Adipocyte (in vitro differentiated cells): Measurements from ENCODE around the gene WSB1.
A peak's percentile ranks its signal among the peaks of the same experiment; 100 is the strongest.
"Not testable (repeated sequence)": the region's sequence is repeated elsewhere in the genome, so short reads cannot be mapped to it uniquely, and the experiment has no call there.

Experiments
- DNase-seq: peaks from one replicate; pipeline ENCODE4 v3.0.0-alpha.2; 2015; ENCODE audit warnings: low read depth
- H3K27me3 ChIP-seq: replicated peaks from 2 replicates; pipeline ENCODE4 v1.7.0; 2013; ENCODE audit warnings: mild to moderate bottlenecking, low read length, moderate library complexity; ENCODE audit not compliant: control insufficient read depth, insufficient read depth
- H3K36me3 ChIP-seq: 2 replicates; pipeline ENCODE4 v1.7.0; 2013; ENCODE audit warnings: low read length, mild to moderate bottlenecking, moderate library complexity; ENCODE audit not compliant: control insufficient read depth, insufficient read depth, severe bottlenecking
- H3K4me1 ChIP-seq: 2 replicates; pipeline ENCODE4 v1.7.0; 2013; ENCODE audit warnings: mild to moderate bottlenecking, low read length, moderate library complexity; ENCODE audit not compliant: control insufficient read depth, insufficient read depth
- H3K4me3 ChIP-seq: 2 replicates; pipeline ENCODE4 v1.7.0; 2013; ENCODE audit warnings: mild to moderate bottlenecking, low read length, moderate library complexity
- H3K9ac ChIP-seq: 2 replicates; pipeline ENCODE4 v1.7.0; 2013; ENCODE audit warnings: mild to moderate bottlenecking, low read length, moderate library complexity
- H3K9me3 ChIP-seq: 2 replicates; pipeline ENCODE4 v1.7.0; 2013; ENCODE audit warnings: mild to moderate bottlenecking, low read length, moderate library complexity; ENCODE audit not compliant: control insufficient read depth

The WSB1 gene

DNA sequence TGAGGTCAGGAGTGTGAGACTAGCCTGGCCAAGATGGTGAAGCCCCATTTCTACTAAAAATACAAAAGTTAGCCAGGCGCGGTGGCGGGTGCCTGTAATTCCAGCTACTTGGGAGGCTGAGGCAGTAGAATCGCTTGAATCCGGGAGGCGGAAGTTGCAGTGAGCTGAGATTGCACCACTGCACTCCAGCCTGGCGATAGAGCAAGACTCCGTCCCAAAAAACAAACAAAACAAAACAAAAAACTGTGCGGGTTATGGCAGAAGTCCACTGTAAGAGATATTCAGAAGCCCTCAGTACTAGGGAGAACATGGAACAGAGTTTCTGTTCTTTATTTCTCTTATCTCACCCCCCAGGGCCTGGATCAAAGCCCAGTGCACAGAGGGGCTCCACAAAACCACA, 34.8 kb downstream of the WSB1 start:
- peaks cover 13% of the 10 kb centered on the region for H3K4me1 ChIP-seq
- H3K4me3 ChIP-seq, DNase-seq, H3K27me3 ChIP-seq, H3K9me3 ChIP-seq, H3K36me3 ChIP-seq, H3K9ac ChIP-seq: not testable (repeated sequence)

DNA sequence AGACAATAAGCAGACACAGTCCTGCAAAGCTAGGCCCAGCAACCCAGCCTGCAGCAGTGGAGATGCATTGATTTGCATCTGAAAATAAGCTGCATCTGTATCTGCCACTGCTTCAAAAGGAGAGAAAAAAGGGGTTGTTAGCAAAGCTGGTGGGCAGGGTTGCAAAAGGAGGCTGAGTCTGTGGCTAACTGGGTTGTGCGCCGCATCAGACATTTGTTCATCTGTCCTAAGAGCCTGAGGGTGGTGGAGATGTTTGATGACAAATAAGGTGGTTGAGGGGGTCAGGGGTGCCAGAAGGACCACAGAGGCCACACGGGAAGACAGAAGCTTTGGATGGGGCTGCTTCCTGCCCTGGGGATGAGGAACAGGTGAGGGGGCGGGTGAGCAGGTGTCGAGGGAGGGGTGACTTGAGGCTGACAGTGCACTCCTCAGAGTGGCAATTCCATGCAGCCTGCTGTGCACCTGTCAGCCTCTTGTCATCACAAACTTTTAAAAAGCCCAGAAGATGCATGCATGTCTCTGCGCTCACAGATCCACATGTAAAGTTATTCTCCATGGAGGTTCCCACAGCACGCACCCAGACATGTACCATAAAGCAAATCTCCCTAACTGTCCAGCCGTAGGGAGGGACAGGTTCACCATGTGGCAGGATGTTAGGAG, 35.4 kb downstream of the WSB1 start:
- no peak overlapping the region for H3K9ac ChIP-seq
- no peaks in the 10 kb centered on the region for H3K36me3 ChIP-seq
- H3K27me3 ChIP-seq: no peaks in the 10 kb centered on the region
- no peak for DNase-seq
- no peak overlapping the region for H3K4me3 ChIP-seq
- H3K4me1 ChIP-seq: peaks cover 11% of the 10 kb centered on the region
- H3K9me3 ChIP-seq: no peaks in the 10 kb centered on the region

DNA sequence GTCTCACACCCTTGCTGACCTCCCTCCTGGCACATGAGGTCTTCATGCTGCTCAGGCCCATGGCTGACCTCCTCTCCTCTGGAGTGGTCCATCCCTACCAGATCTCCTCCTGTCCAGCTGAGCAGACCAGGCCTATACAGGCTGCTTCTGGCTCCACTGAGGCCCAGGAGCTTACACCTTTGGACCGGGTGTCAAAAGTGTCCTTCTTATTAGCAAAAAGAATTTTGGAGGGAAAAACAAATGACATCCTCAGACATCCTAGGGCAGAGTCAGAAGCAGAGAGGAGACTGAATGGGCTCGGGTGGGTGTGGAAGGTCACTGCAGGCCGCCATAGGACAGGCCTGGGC, 38.1 kb downstream of the WSB1 start:
- Histone ChIP-seq H3K9me3 (no peaks in the 10 kb centered on the region), H3K4me3 (no peak overlapping the region), H3K36me3 (no peaks in the 10 kb centered on the region), H3K9ac (no peak overlapping the region), H3K4me1 (peaks cover 11% of the 10 kb centered on the region), H3K27me3 (no peaks in the 10 kb centered on the region)
- DNase-seq: no peak

DNA sequence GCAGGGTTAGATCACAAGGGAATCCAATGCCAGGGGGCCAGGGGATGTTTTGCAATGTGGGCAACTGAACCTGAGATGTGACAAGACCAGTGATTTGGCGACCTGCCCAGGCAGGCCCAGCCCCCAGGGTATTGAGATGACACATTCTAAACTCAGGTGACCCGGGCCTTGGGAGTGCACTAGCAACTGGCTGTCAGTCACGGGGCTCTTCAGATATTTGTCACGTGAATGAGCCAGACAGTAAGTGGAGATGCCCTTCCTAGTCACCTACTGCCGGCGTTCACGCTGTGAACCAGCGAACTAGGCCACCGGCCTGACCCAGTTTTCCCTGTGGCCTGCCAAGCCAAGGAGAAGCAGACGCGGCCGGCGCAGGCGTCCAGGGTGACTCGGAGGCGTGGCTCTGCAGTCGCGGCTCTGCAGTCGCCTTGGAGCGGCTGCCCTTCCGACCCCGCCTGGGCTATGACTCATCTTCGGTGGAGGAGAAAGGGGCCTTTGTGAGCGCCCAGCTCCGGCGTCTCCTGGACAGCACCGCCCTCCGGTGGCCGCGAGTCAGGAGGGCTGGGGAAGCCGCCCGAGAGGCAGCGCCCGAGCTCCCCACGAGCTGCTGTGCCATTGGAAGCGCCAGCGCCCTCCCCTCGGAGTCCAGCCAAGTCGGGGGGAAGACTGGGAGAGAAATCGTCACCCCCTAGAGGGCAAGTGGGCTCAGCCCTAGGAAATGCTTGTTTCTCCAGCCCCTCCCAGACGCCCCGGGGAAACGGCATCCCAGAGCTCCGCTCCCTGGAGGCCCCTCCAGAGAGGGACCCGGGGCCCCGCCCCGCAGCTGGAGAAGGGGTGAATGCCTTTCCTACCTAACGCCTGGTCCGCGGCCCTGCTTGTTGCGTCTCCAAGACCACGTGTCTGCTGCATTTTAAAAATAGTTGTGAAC, 38.8 kb downstream of the WSB1 start:
- H3K4me3 ChIP-seq: peak overlapping the region; percentile 83
- H3K4me1 ChIP-seq: peaks cover 11% of the 10 kb centered on the region
- DNase-seq: peak; percentile 99

DNA sequence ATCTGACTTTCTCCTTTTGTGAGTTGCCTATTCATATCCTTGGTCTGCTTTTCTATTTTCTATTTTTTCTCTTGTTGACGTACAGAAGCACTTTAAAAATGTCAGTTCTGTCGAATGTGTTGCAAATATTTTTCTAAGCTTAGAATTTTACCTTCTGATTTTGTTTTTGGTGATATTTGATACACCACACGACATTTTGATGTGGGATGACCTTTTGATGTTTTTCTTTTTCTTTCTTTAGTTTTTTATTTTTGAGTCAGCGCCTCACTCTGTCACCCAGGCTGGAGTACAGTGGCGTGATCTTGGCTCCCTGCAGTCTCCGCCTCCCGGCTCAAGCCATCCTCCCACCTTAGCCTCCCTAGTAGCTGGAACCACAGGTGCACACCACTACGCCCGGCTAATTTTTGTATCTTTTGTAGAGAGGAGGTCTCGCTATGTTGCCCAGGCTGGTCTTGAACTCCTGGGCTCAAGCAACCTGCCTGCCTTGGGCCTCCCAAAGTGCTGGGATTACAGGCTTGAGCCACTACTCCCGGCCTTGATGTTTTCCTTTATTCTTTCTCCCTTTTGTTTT, 39.6 kb downstream of the WSB1 start:
- DNase-seq: no peak
- Histone ChIP-seq H3K36me3 (no peaks in the 10 kb centered on the region), H3K4me3 (peak overlapping the region; percentile 83), H3K27me3 (no peaks in the 10 kb centered on the region), H3K4me1 (peaks cover 11% of the 10 kb centered on the region), H3K9ac (peak overlapping the region; percentile 78), H3K9me3 (no peaks in the 10 kb centered on the region)

More for the DNA sequence above, 38.8 kb downstream of the WSB1 start:
- Histone ChIP-seq H3K9me3 (no peaks in the 10 kb centered on the region), H3K36me3 (no peaks in the 10 kb centered on the region), H3K27me3 (no peaks in the 10 kb centered on the region), H3K9ac (peak overlapping the region; percentile 78)

DNA sequence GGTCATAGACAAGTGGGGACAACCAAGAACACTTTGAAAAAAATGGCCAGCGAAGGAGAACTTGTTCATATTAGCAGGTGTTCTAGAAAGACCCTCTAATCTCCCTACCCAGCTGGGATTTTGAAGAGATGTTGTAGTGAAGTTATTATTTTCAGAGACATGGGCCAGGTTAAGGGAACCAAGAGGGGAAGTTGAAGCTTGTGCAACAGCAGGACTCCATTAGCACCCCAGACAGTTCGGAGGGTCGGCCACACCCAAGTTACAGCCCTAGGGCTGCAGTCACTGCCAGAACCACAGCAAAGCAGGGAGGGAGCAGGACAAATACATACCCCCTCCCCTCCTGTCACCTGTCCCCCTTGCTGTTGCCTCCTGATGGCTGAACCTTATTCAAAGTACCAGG, 42.3 kb downstream of the WSB1 start:
- Histone ChIP-seq H3K4me1 (peaks cover 16% of the 10 kb centered on the region), H3K36me3 (no peaks in the 10 kb centered on the region), H3K9me3 (no peaks in the 10 kb centered on the region), H3K9ac (no peak overlapping the region), H3K4me3 (no peak overlapping the region), H3K27me3 (no peaks in the 10 kb centered on the region)
- no peak for DNase-seq

DNA sequence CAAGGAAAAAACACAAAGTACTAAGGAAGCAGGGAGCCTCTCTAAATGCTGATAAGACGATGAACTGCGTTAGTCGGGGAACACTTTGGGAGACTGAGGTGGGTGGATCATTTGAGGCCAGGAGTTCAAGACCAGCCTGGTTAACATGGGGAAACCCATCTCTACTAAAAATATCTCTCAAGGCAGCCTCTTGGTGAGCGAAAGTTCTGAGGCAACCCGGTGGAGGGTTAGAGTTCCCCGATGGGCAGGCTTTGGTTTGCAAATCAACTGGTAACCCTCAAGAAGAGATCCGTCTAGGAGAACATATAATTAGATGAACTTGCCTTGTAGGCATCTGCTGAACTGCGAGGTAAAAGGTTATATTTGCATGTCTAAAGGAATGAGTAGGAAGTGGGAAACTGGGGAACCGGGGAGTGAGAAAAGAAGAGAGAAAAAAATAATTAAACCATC, 44.6 kb downstream of the WSB1 start:
- Histone ChIP-seq H3K4me3 (no peak overlapping the region), H3K4me1 (peaks cover 9% of the 10 kb centered on the region), H3K36me3 (no peaks in the 10 kb centered on the region), H3K9ac (no peak overlapping the region), H3K27me3 (no peaks in the 10 kb centered on the region), H3K9me3 (no peaks in the 10 kb centered on the region)
- no peak for DNase-seq

DNA sequence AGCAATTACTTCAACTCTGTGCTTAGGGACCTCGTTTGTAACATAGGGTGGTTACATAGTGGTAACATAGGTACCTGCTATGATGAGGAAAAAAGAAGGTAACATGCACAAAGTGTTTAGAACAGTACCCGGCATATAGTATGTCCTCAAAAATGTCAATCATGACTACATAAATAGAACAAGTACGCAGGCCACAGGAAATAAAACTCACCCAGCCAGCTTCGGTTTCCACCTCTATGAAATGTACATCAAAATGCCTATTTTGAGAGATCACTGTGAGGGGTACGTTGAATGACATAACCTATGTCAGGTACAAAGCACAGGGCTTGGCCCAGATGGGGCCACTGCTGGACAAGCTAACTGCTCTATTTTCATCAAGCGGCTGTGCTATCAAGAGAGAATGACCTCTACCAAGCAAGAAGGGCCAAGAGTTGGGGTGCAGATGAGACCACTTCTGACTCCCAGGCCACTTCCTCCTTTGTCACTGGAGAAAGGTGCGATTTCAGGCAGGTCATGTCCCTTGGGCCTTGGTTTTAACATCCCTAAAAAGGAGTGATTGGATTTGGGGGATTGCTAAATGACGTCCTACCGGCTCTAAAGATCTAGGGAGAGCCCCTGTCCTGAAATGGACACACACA, 45.4 kb downstream of the WSB1 start:
- H3K9ac ChIP-seq: no peak overlapping the region

DNA sequence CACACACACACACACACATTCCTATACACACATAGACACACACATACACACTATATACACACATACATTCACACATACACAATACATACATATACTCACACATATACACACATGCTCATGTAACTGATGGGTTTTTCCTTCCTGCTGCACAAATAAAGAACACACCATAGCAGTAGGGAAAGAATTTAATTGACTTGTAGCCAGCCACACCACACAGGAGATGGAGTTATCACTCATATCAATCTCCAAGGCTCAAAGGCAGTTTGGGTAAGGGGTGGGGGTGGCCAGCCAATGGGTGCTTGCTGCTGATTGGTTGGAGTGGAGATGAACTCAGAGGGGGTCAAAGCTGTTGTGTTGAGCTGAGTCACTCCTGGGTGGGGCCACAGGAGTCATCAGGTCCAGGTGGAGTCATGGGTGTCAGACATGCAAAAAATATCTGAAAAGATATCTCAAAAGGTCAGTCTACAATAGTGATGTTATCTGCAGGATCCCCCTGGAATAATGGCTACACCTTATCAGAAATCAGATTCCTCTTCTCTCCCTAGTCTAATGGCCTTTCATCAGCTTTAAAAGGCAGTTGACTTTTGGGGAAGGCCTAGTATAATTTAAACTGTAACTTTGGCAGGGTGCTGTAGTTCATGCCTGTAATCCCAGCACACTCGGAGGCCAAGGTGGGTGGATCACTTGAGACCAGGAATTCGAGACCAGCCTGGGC, 46.1 kb downstream of the WSB1 start:
- peaks cover 6% of the 10 kb centered on the region for H3K4me1 ChIP-seq

More for the DNA sequence above, 45.4 kb downstream of the WSB1 start:
- Histone ChIP-seq H3K4me3 (no peak overlapping the region), H3K27me3 (no peaks in the 10 kb centered on the region), H3K4me1 (peaks cover 6% of the 10 kb centered on the region), H3K9me3 (no peaks in the 10 kb centered on the region), H3K36me3 (no peaks in the 10 kb centered on the region)
- no peak for DNase-seq

DNA sequence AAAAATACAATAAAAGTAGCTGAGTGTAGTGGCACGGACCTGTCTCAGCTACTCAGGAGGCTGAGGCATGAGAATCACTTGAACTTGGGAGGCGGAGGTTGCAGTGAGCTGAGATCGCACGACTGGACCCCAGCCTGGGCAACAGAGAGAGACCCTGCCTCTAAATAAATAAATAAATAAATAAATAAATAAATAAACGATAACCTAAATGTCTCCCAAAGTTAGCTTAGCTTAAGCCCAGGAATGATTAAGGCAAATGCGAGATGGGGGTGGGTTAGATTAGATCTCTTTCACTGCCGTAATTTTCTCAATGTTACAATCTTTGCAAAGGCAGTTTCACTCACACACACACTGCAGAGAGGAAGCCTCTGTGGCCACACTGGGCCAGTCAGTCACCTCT, 46.7 kb downstream of the WSB1 start:
- no peaks in the 10 kb centered on the region for H3K36me3 ChIP-seq
- DNase-seq: no peak
- no peaks in the 10 kb centered on the region for H3K9me3 ChIP-seq
- H3K27me3 ChIP-seq: no peaks in the 10 kb centered on the region
- H3K9ac ChIP-seq: no peak overlapping the region
- H3K4me1 ChIP-seq: peaks cover 6% of the 10 kb centered on the region
- H3K4me3 ChIP-seq: no peak overlapping the region

More for the DNA sequence above, 46.1 kb downstream of the WSB1 start:
- DNase-seq: no peak
- Histone ChIP-seq H3K9me3 (no peaks in the 10 kb centered on the region), H3K27me3 (no peaks in the 10 kb centered on the region), H3K36me3 (no peaks in the 10 kb centered on the region), H3K4me3 (no peak overlapping the region), H3K9ac (no peak overlapping the region)
